H9 (cell line): Measurements from ENCODE around the gene FARS2. TPM values are rescaled to one million over a fixed set of nuclear protein-coding genes. Genes with fewer than 3 reads are reported as not detected.

ENCODE experiments used
- DNase-seq: peaks from one replicate; pipeline ENCODE4 v3.0.0-alpha.2; 2017
- H2AFZ ChIP-seq: one replicate; pipeline ENCODE4 v1.6.1; 2013; ENCODE audit warnings: mild to moderate bottlenecking, low read length, control low read depth, moderate library complexity
- H2AK5ac ChIP-seq: 2 replicates; pipeline ENCODE4 v1.6.1; 2013; ENCODE audit warnings: low read length, control low read depth, mixed read lengths; ENCODE audit not compliant: insufficient read length
- H2BK120ac ChIP-seq: one replicate; pipeline ENCODE4 v1.6.1; 2013; ENCODE audit warnings: low read depth, mild to moderate bottlenecking, low read length, control low read depth, inconsistent platforms; ENCODE audit not compliant: poor library complexity, severe bottlenecking
- H2BK12ac ChIP-seq: 2 replicates; pipeline ENCODE4 v1.6.1; 2013; ENCODE audit warnings: low read length, control low read depth, mixed read lengths, low read depth; ENCODE audit not compliant: insufficient read length
- H2BK15ac ChIP-seq: 2 replicates; pipeline ENCODE4 v1.6.1; 2013; ENCODE audit warnings: low read depth, low read length, control low read depth
- H2BK20ac ChIP-seq: one replicate; pipeline ENCODE4 v1.6.1; 2013; ENCODE audit warnings: low read depth, mild to moderate bottlenecking, low read length, control low read depth, inconsistent platforms; ENCODE audit not compliant: poor library complexity, severe bottlenecking
- H2BK5ac ChIP-seq: 2 replicates; pipeline ENCODE4 v1.6.1; 2013; ENCODE audit warnings: low read length, control low read depth, mixed read lengths; ENCODE audit not compliant: insufficient read length
- H3K14ac ChIP-seq: 2 replicates; pipeline ENCODE4 v1.6.1; 2013; ENCODE audit warnings: low read length, control low read depth; ENCODE audit not compliant: insufficient read depth
- H3K18ac ChIP-seq: 2 replicates; pipeline ENCODE4 v1.6.1; 2013; ENCODE audit warnings: low read depth, mild to moderate bottlenecking, mixed read lengths, low read length, control low read depth; ENCODE audit not compliant: insufficient read length
- H3K23ac ChIP-seq: 2 replicates; pipeline ENCODE4 v1.6.1; 2013; ENCODE audit warnings: low read length, control low read depth, mixed read lengths, low read depth; ENCODE audit not compliant: insufficient read length
- H3K23me2 ChIP-seq: 2 replicates; pipeline ENCODE4 v1.6.1; 2013; ENCODE audit warnings: low read depth, mild to moderate bottlenecking, mixed read lengths, low read length, control low read depth; ENCODE audit not compliant: insufficient read length, poor library complexity, severe bottlenecking
- H3K27ac ChIP-seq: 2 replicates; pipeline ENCODE4 v1.5.1; 2013; ENCODE audit warnings: low read length, control low read depth, mixed read lengths, low read depth; ENCODE audit not compliant: insufficient read length
- H3K27me3 ChIP-seq: 2 replicates; pipeline ENCODE4 v1.6.1; 2013; ENCODE audit warnings: low read length, control low read depth, inconsistent platforms; ENCODE audit not compliant: insufficient read depth
- H3K4ac ChIP-seq: 2 replicates; pipeline ENCODE4 v1.6.1; 2013; ENCODE audit warnings: low read depth, mild to moderate bottlenecking, control low read depth, inconsistent platforms, low read length, moderate library complexity
- H3K4me1 ChIP-seq: 2 replicates; pipeline ENCODE4 v1.6.1; 2013; ENCODE audit warnings: low read length, control low read depth, inconsistent platforms; ENCODE audit not compliant: insufficient read depth
- H3K4me2 ChIP-seq: 2 replicates; pipeline ENCODE4 v1.6.1; 2013; ENCODE audit warnings: low read length, control low read depth, mixed read lengths; ENCODE audit not compliant: insufficient read length, insufficient read depth
- H3K56ac ChIP-seq: 2 replicates; pipeline ENCODE4 v1.6.1; 2013; ENCODE audit warnings: low read depth, mild to moderate bottlenecking, mixed read lengths, low read length, control low read depth; ENCODE audit not compliant: insufficient read length
- H3K79me1 ChIP-seq: 2 replicates; pipeline ENCODE4 v1.6.1; 2013; ENCODE audit warnings: low read depth, mild to moderate bottlenecking, moderate library complexity, low read length, control low read depth, inconsistent platforms; ENCODE audit not compliant: insufficient read depth, poor library complexity, severe bottlenecking
- H3K79me2 ChIP-seq: 2 replicates; pipeline ENCODE4 v1.6.1; 2013; ENCODE audit warnings: low read length, control low read depth, inconsistent platforms; ENCODE audit not compliant: insufficient read depth
- H3K9ac ChIP-seq: 2 replicates; pipeline ENCODE4 v1.6.1; 2013; ENCODE audit warnings: low read length, control low read depth, mixed read lengths; ENCODE audit not compliant: insufficient read length; ENCODE audit errors: extremely low read depth
- H3K9me3 ChIP-seq: one replicate; pipeline ENCODE4 v1.6.1; 2013; ENCODE audit warnings: low read depth, low read length, inconsistent platforms; ENCODE audit not compliant: control insufficient read depth
- H3T11ph ChIP-seq: one replicate; pipeline ENCODE4 v1.6.1; 2013; ENCODE audit warnings: mild to moderate bottlenecking, low read length, control low read depth, inconsistent platforms
- H4K20me1 ChIP-seq: one replicate; pipeline ENCODE4 v1.6.1; 2013; ENCODE audit not compliant: control insufficient read depth, insufficient read length, insufficient read depth
- H4K5ac ChIP-seq: 2 replicates; pipeline ENCODE4 v1.6.1; 2013; ENCODE audit warnings: low read depth, mild to moderate bottlenecking, mixed read lengths, low read length, control low read depth; ENCODE audit not compliant: insufficient read length
- H4K8ac ChIP-seq: replicated peaks from 2 replicates; pipeline ENCODE4 v1.6.1; 2013; ENCODE audit warnings: low read length, control low read depth, mixed read lengths, low read depth; ENCODE audit not compliant: insufficient read length
- H4K91ac ChIP-seq: 2 replicates; pipeline ENCODE4 v1.6.1; 2013; ENCODE audit warnings: low read depth, mild to moderate bottlenecking, moderate library complexity, mixed read lengths, low read length, control low read depth; ENCODE audit not compliant: insufficient read length
- H3K27ac Mint-ChIP-seq, 3 experiments: 2 replicates in 2 of 3; 3 replicates in 1 of 3; pipeline ENCODE4 v1.8.0; 2020 to 2021; ENCODE audit warnings: mixed read lengths in 3 of 3, mild to moderate bottlenecking in 1 of 3, moderate library complexity in 1 of 3
- H3K27me3 Mint-ChIP-seq: 2 replicates; pipeline ENCODE4 v1.8.0; 2021; ENCODE audit warnings: low read depth, mild to moderate bottlenecking, moderate library complexity, mixed read lengths
- H3K36me3 Mint-ChIP-seq, 3 experiments: 2 replicates in 2 of 3; 3 replicates in 1 of 3; pipeline ENCODE4 v1.8.0; 2020 to 2021; ENCODE audit warnings: low read depth in 3 of 3, mixed read lengths in 3 of 3; ENCODE audit not compliant: insufficient read depth in 1 of 3
- H3K4me1 Mint-ChIP-seq, 2 experiments: 2 replicates each; pipeline ENCODE4 v1.8.0; 2020; ENCODE audit warnings: mixed read lengths in 2 of 2
- H3K4me3 Mint-ChIP-seq, 2 experiments: 2 replicates in 1 of 2; 3 replicates in 1 of 2; pipeline ENCODE4 v1.8.0; 2020 to 2021; ENCODE audit warnings: mild to moderate bottlenecking in 2 of 2, mixed read lengths in 2 of 2, moderate library complexity in 1 of 2
- H3K9me3 Mint-ChIP-seq, 2 experiments: 2 replicates in 1 of 2; 3 replicates in 1 of 2; pipeline ENCODE4 v1.8.0; 2020; ENCODE audit warnings: mild to moderate bottlenecking in 2 of 2, mixed read lengths in 2 of 2, moderate library complexity in 1 of 2
- WGBS: extraction: QIAGEN DNeasy Blood & Tissue Kit; methylation state at CpG from one replicate; pipeline ENCODE4 v1.1.7; 2013; ENCODE audit warnings: missing lambda C conversion rate, low lambda C conversion rate, mixed read lengths; ENCODE audit not compliant: insufficient read length; ENCODE audit errors: extremely low coverage; 5-methylcytosine and 5-hydroxymethylcytosine counted together
- total RNA-seq: library from RNA; stranded (reverse); gene quantifications from 2 replicates; pipeline ENCODE4 v1.2.1, GENCODE V29; 2021
- TF ChIP-seq, protein P1 (sequence below): fragments of 200-600 bp; sonication (generic); conservative IDR thresholded peaks from 3 replicates; pipeline ENCODE4 v1.8.0; 2021; ENCODE audit warnings: antibody characterized with exemption, mild to moderate bottlenecking

Gene FARS2
- total RNA-seq, 1 experiment from 2014 or later: 8.5 TPM

DNA sequence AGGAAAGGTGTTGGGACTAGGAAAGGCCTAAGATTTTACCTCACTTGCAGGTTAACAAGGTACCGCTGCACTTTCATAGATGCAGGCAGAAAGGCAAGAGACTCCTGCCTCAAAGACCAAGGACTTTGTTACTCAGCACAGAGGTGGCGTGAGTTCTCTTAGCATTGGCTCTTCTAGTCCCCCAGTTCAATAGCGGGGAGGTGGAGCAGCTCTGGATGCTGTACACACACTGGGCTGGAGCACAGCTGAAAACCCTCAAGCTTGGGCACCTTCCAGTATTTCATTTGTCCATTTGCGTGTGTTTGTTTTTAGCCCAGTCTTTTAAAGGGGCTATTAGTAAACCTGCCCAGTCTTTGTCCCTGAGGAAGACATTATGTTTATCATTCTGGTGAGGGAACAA lies 345.2 kb downstream of the FARS2 start:
- H3K18ac ChIP-seq: no peak overlapping the region
- WGBS: no CpG with 5 or more reads among the region's 4 CpGs

More for the DNA sequence above, 345.2 kb downstream of the FARS2 start:
- Histone ChIP-seq H4K5ac (no peak overlapping the region), H3K4ac (no peak overlapping the region), H3K4me2 (no peak overlapping the region), H3T11ph (no peak overlapping the region), H4K8ac (no peak overlapping the region), H2BK120ac (no peak overlapping the region), H2AFZ (no peak overlapping the region), H2AK5ac (no peak overlapping the region), H3K56ac (no peak overlapping the region), H2BK12ac (no peak overlapping the region), H3K27ac (no peak overlapping the region), H3K79me2 (no peaks in the 10 kb centered on the region), H4K91ac (no peak overlapping the region), H3K9me3 (no peaks in the 10 kb centered on the region), H3K4me1 (no peaks in the 10 kb centered on the region), H2BK5ac (no peak overlapping the region), H3K23me2 (no peaks in the 10 kb centered on the region), H3K23ac (no peak overlapping the region), H2BK20ac (no peak overlapping the region), H4K20me1 (no peaks in the 10 kb centered on the region), H2BK15ac (no peak overlapping the region), H3K79me1 (no peaks in the 10 kb centered on the region), H3K14ac (no peak overlapping the region), H3K27me3 (no peaks in the 10 kb centered on the region), H3K9ac (no peak overlapping the region)
- H3K9me3 Mint-ChIP-seq: no peaks in the 10 kb centered on the region; a peak in 1 of 5 replicates
- H3K27ac Mint-ChIP-seq: no peak overlapping the region
- no peak for DNase-seq
- peaks cover 0 to 3% (median 0%) of the 10 kb centered on the region in 3 experiments; a peak in 1 of 7 replicates for H3K36me3 Mint-ChIP-seq
- TF ChIP-seq, protein P1, sequence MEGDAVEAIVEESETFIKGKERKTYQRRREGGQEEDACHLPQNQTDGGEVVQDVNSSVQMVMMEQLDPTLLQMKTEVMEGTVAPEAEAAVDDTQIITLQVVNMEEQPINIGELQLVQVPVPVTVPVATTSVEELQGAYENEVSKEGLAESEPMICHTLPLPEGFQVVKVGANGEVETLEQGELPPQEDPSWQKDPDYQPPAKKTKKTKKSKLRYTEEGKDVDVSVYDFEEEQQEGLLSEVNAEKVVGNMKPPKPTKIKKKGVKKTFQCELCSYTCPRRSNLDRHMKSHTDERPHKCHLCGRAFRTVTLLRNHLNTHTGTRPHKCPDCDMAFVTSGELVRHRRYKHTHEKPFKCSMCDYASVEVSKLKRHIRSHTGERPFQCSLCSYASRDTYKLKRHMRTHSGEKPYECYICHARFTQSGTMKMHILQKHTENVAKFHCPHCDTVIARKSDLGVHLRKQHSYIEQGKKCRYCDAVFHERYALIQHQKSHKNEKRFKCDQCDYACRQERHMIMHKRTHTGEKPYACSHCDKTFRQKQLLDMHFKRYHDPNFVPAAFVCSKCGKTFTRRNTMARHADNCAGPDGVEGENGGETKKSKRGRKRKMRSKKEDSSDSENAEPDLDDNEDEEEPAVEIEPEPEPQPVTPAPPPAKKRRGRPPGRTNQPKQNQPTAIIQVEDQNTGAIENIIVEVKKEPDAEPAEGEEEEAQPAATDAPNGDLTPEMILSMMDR: no peak
- H3K27me3 Mint-ChIP-seq: no peaks in the 10 kb centered on the region
- no peak overlapping the region for H3K4me3 Mint-ChIP-seq
- H3K4me1 Mint-ChIP-seq: peaks cover 5 to 6% of the 10 kb centered on the region in 2 experiments; a peak in 2 of 4 replicates
